Esophagus muscularis mucosa (tissue), 3 donors: Measurements from ENCODE around the gene CXADR.

Experiments
- CTCF ChIP-seq, 3 experiments: fragments of 200-600 bp in 2 of 3; fragments of 450-650 bp in 1 of 3; sonication (generic) in 2 of 3; IDR thresholded peaks; one replicate each; pipeline ENCODE4 v1.5.1; 2017 to 2019; ENCODE audit warnings: antibody characterized with exemption in 3 of 3, mild to moderate bottlenecking in 2 of 3, moderate library complexity in 1 of 3
- POLR2A ChIP-seq: fragments of 450-650 bp; IDR thresholded peaks from one replicate; pipeline ENCODE4 v1.6.1; 2017; ENCODE audit warnings: antibody characterized with exemption, moderate library complexity, mild to moderate bottlenecking, low read depth
- POLR2AphosphoS5 ChIP-seq, 2 donors: sonication (generic); formaldehyde crosslinking; IDR thresholded peaks; one replicate each; pipeline ENCODE4 v1.6.1; 2017; ENCODE audit warnings: antibody characterized with exemption in 2 of 2

GRCh38 chr21:17539323-17539722, 26.5 kb downstream of the CXADR start:
- TF ChIP-seq CTCF (IDR thresholded peaks at IDR 0.05), result no peak
- TF ChIP-seq POLR2A, result no peak
- no peak for TF ChIP-seq POLR2AphosphoS5 (IDR thresholded peaks at IDR 0.05)
